DND-41 (cell line): ENCODE data around the gene NUDT8.

Experiments used
- ATAC-seq: fragments of 200-7000 bp; cut with Tn5 transposase; 3 replicates; pipeline ENCODE4 v1.9.1; 2021; ENCODE audit warnings: low read depth; ENCODE audit not compliant: insufficient read depth
- DNase-seq: peaks from one replicate; pipeline ENCODE4 v3.0.0-alpha.2; 2020
- H2AFZ ChIP-seq: 2 replicates; pipeline ENCODE4 v1.6.0; 2012; ENCODE audit warnings: low read depth, low read length
- H3K27ac ChIP-seq: 2 replicates; pipeline ENCODE4 v1.5.1; 2012; ENCODE audit warnings: low read length, inconsistent platforms
- H3K27me3 ChIP-seq: fragments of 200-600 bp; sonication (generic); 2 replicates; pipeline ENCODE4 v1.6.0; 2012; ENCODE audit warnings: low read length, mild to moderate bottlenecking, inconsistent platforms; ENCODE audit not compliant: insufficient read depth, poor library complexity
- H3K36me3 ChIP-seq: 2 replicates; pipeline ENCODE4 v1.5.1; 2012; ENCODE audit warnings: low read length, inconsistent platforms; ENCODE audit not compliant: insufficient read depth
- H3K4me1 ChIP-seq: 2 replicates; pipeline ENCODE4 v1.5.1; 2012; ENCODE audit warnings: mild to moderate bottlenecking, low read length; ENCODE audit not compliant: insufficient read depth
- H3K4me2 ChIP-seq: 2 replicates; pipeline ENCODE4 v1.6.0; 2012; ENCODE audit warnings: mild to moderate bottlenecking, moderate library complexity, low read length, inconsistent platforms; ENCODE audit not compliant: insufficient read depth
- H3K4me3 ChIP-seq, 2 experiments: fragments of 200-600 bp in 1 of 2; shearing (Covaris generic) in 1 of 2; 2 replicates each; pipeline ENCODE4 v1.5.1; 2012 to 2016; ENCODE audit warnings: inconsistent platforms in 2 of 2, low read length in 2 of 2, mild to moderate bottlenecking in 2 of 2, low read depth in 1 of 2, moderate library complexity in 1 of 2
- H3K79me2 ChIP-seq: 2 replicates; pipeline ENCODE4 v1.6.0; 2012; ENCODE audit warnings: low read length, inconsistent platforms; ENCODE audit not compliant: insufficient read depth
- H3K9ac ChIP-seq: 2 replicates; pipeline ENCODE4 v1.6.0; 2012; ENCODE audit warnings: low read depth, mild to moderate bottlenecking, inconsistent platforms, low read length, moderate library complexity
- H3K9me3 ChIP-seq: 2 replicates; pipeline ENCODE4 v1.5.1; 2012; ENCODE audit warnings: low read length, moderate library complexity, mild to moderate bottlenecking, inconsistent platforms; ENCODE audit not compliant: insufficient read depth, severe bottlenecking
- H4K20me1 ChIP-seq: 2 replicates; pipeline ENCODE4 v1.6.0; 2012; ENCODE audit warnings: low read length; ENCODE audit not compliant: insufficient read depth
- CTCF ChIP-seq: IDR thresholded peaks from 2 replicates; pipeline ENCODE4 v1.5.1; 2012; ENCODE audit warnings: borderline replicate concordance, low read length, moderate library complexity, mild to moderate bottlenecking; ENCODE audit not compliant: poor library complexity, severe bottlenecking; ENCODE audit errors: extremely low read depth
- EZH2 ChIP-seq: IDR thresholded peaks from 3 replicates; pipeline ENCODE4 v1.6.1; 2012; ENCODE audit warnings: borderline replicate concordance, low read depth, mild to moderate bottlenecking, moderate library complexity, low read length, inconsistent platforms; ENCODE audit not compliant: severe bottlenecking

The NUDT8 gene

GRCh38 chr11:67640758-67641337 lies 11.1 kb upstream of the NUDT8 start:
- Histone ChIP-seq H3K9ac (no peak overlapping the region), H3K4me1 (no peaks in the 10 kb centered on the region), H3K9me3 (no peaks in the 10 kb centered on the region), H3K4me3 (no peak overlapping the region), H3K4me2 (no peak overlapping the region), H3K27me3 (no peaks in the 10 kb centered on the region), H2AFZ (no peak overlapping the region), H3K79me2 (no peaks in the 10 kb centered on the region), H4K20me1 (no peaks in the 10 kb centered on the region), H3K27ac (no peak overlapping the region), H3K36me3 (no peaks in the 10 kb centered on the region)
- ATAC-seq (no peak), DNase-seq (no peak)
- TF ChIP-seq EZH2 (no peak), CTCF (no peak)

- no peak overlapping the region for H3K4me3 ChIP-seq
- no peaks in the 10 kb centered on the region for H3K27me3 ChIP-seq
- H3K4me2 ChIP-seq: no peak overlapping the region
- ATAC-seq: peak; percentile 62; the same call in 2 of the 3 replicates
- no peaks in the 10 kb centered on the region for H3K79me2 ChIP-seq
- no peak overlapping the region for H3K27ac ChIP-seq
- TF ChIP-seq CTCF: peak; percentile 33
- no peak for TF ChIP-seq EZH2
- no peak overlapping the region for H2AFZ ChIP-seq
- DNase-seq: peak; percentile 43
- H3K9me3 ChIP-seq: no peaks in the 10 kb centered on the region
- no peaks in the 10 kb centered on the region for H3K36me3 ChIP-seq
- no peak overlapping the region for H3K9ac ChIP-seq
- no peaks in the 10 kb centered on the region for H4K20me1 ChIP-seq
- no peaks in the 10 kb centered on the region for H3K4me1 ChIP-seq
These were observed 10.5 kb upstream of the NUDT8 start for GRCh38 chr11:67640021-67640757.

GRCh38 chr11:67639438-67639859 lies 9.7 kb upstream of the NUDT8 start, which contains the start of gene TBX10:
Gene TBX10 (minus strand): TSS chr11:67639763. CDS start chr11:67639472, 291 bp downstream.
- no peak within 1 kb of the TSS for H3K4me3 ChIP-seq
- H3K9ac ChIP-seq: no peak within 1 kb of the TSS
- H3K36me3 ChIP-seq: no peaks in the 10 kb centered on the region
- DNase-seq (no peak), ATAC-seq (no peak)
- H3K27me3 ChIP-seq: no peaks in the 10 kb centered on the region
- H3K79me2 ChIP-seq: no peaks in the 10 kb centered on the region
- no peaks in the 10 kb centered on the region for H3K9me3 ChIP-seq
- H4K20me1 ChIP-seq: no peaks in the 10 kb centered on the region
- H3K27ac ChIP-seq: no peak within 1 kb of the TSS
- H3K4me1 ChIP-seq: no peaks in the 10 kb centered on the region
- TF ChIP-seq EZH2 (no peak), CTCF (no peak)
- H2AFZ ChIP-seq: no peak within 1 kb of the TSS
- no peak within 1 kb of the TSS for H3K4me2 ChIP-seq
